Measurements from ENCODE around the gene FREM2.

FREM2 gene

GRCh38 chr13:38826182-38826813 is 139.4 kb downstream of the FREM2 start:
- Histone ChIP-seq H2AFZ (ENCODE audit: low read depth, low read length) (no peak overlapping the region), H3K9ac (ENCODE audit: low read length) (no peak overlapping the region), H4K8ac (ENCODE audit: low read length) (no peak overlapping the region), H2AK5ac (ENCODE audit: low read length, severe bottlenecking) (no peak overlapping the region), H2BK120ac (ENCODE audit: low read depth, low read length) (no peak overlapping the region), H2BK5ac (ENCODE audit: low read depth, low read length, poor library complexity, severe bottlenecking) (no peak overlapping the region), H2BK15ac (ENCODE audit: low read depth, poor library complexity, severe bottlenecking) (no peak overlapping the region), H3K23ac (ENCODE audit: low read length in 2 of 2) (no peak overlapping the region), H3K4me2 (ENCODE audit: low read length, poor library complexity, severe bottlenecking) (no peak overlapping the region), H3K36me3 (ENCODE audit: control insufficient read depth in 1 of 2, insufficient read depth in 2 of 2, low read depth in 1 of 2, low read length in 2 of 2) (no peaks in the 10 kb centered on the region), H3K27me3 (ENCODE audit: control insufficient read depth in 1 of 2, insufficient read depth in 1 of 2, low read length in 2 of 2) (no peaks in the 10 kb centered on the region), H2BK12ac (ENCODE audit: low read length in 2 of 2) (no peak overlapping the region), H3K18ac (ENCODE audit: low read depth in 1 of 2, low read length in 2 of 2) (no peak overlapping the region), H3K79me1 (replicated peaks; ENCODE audit: low read length, poor library complexity, severe bottlenecking) (no peaks in the 10 kb centered on the region), H3K27ac (ENCODE audit: low read length, poor library complexity, severe bottlenecking) (no peak overlapping the region), H3K4ac (ENCODE audit: low read depth in 1 of 2, low read length in 2 of 2) (no peak overlapping the region), H3K4me1 (ENCODE audit: control insufficient read depth, insufficient read depth, low read depth, low read length) (no peaks in the 10 kb centered on the region), H3K14ac (ENCODE audit: low read length in 2 of 2) (no peak overlapping the region), H3K4me3 (ENCODE audit: insufficient read depth in 1 of 2, low read depth in 1 of 2, low read length in 2 of 2) (no peak overlapping the region), H3K9me3 (ENCODE audit: control insufficient read depth, low read length) (no peaks in the 10 kb centered on the region), H4K91ac (ENCODE audit: low read length) (no peak overlapping the region)
- 85% methylated on average over 11 of the region's 11 CpGs for WGBS
- DNase-seq, result no peak

GRCh38 chr13:38830442-38831045 is 143.7 kb downstream of the FREM2 start:
- Histone ChIP-seq H4K91ac (ENCODE audit: low read length) (no peak overlapping the region), H3K4me3 (ENCODE audit: insufficient read depth in 1 of 2, low read depth in 1 of 2, low read length in 2 of 2) (no peak overlapping the region), H3K14ac (ENCODE audit: low read length in 2 of 2) (no peak overlapping the region), H3K27me3 (ENCODE audit: control insufficient read depth in 1 of 2, insufficient read depth in 1 of 2, low read length in 2 of 2) (no peaks in the 10 kb centered on the region), H3K36me3 (ENCODE audit: control insufficient read depth in 1 of 2, insufficient read depth in 2 of 2, low read depth in 1 of 2, low read length in 2 of 2) (no peaks in the 10 kb centered on the region), H2AFZ (ENCODE audit: low read depth, low read length) (no peak overlapping the region), H3K18ac (ENCODE audit: low read depth in 1 of 2, low read length in 2 of 2) (no peak overlapping the region), H2BK120ac (ENCODE audit: low read depth, low read length) (no peak overlapping the region), H3K9me3 (ENCODE audit: control insufficient read depth, low read length) (no peaks in the 10 kb centered on the region), H3K4me1 (ENCODE audit: control insufficient read depth, insufficient read depth, low read depth, low read length) (no peaks in the 10 kb centered on the region), H3K27ac (ENCODE audit: low read length, poor library complexity, severe bottlenecking) (no peak overlapping the region), H2BK5ac (ENCODE audit: low read depth, low read length, poor library complexity, severe bottlenecking) (no peak overlapping the region), H3K79me1 (replicated peaks; ENCODE audit: low read length, poor library complexity, severe bottlenecking) (no peaks in the 10 kb centered on the region), H2BK12ac (ENCODE audit: low read length in 2 of 2) (no peak overlapping the region), H2AK5ac (ENCODE audit: low read length, severe bottlenecking) (no peak overlapping the region), H3K4me2 (ENCODE audit: low read length, poor library complexity, severe bottlenecking) (no peak overlapping the region), H3K4ac (ENCODE audit: low read depth in 1 of 2, low read length in 2 of 2) (no peak overlapping the region), H2BK15ac (ENCODE audit: low read depth, poor library complexity, severe bottlenecking) (no peak overlapping the region), H3K23ac (ENCODE audit: low read length in 2 of 2) (no peak overlapping the region), H4K8ac (ENCODE audit: low read length) (no peak overlapping the region), H3K9ac (ENCODE audit: low read length) (no peak overlapping the region)
- DNase-seq, result no peak
- WGBS, result 89% methylated on average over 5 of the region's 8 CpGs

- H4K8ac ChIP-seq (ENCODE audit: low read length), result no peak overlapping the region
- no peak overlapping the region for H3K27ac ChIP-seq (ENCODE audit: low read length, poor library complexity, severe bottlenecking)
- H4K91ac ChIP-seq (ENCODE audit: low read length), result no peak overlapping the region
- no peak for DNase-seq
- 89% methylated on average over 1 of the region's 1 CpG for WGBS
- no peaks in the 10 kb centered on the region for H3K9me3 ChIP-seq (ENCODE audit: control insufficient read depth, low read length)
- H2BK120ac ChIP-seq (ENCODE audit: low read depth, low read length), result no peak overlapping the region
- H3K4me1 ChIP-seq (ENCODE audit: control insufficient read depth, insufficient read depth, low read depth, low read length), result no peaks in the 10 kb centered on the region
- H2AK5ac ChIP-seq (ENCODE audit: low read length, severe bottlenecking), result no peak overlapping the region
- no peak overlapping the region for H3K9ac ChIP-seq (ENCODE audit: low read length)
- no peak overlapping the region for H3K4me3 ChIP-seq (ENCODE audit: insufficient read depth in 1 of 2, low read depth in 1 of 2, low read length in 2 of 2)
- H3K18ac ChIP-seq (ENCODE audit: low read depth in 1 of 2, low read length in 2 of 2), result no peak overlapping the region
- H3K27me3 ChIP-seq (ENCODE audit: control insufficient read depth in 1 of 2, insufficient read depth in 1 of 2, low read length in 2 of 2), result no peaks in the 10 kb centered on the region
- H2BK12ac ChIP-seq (ENCODE audit: low read length in 2 of 2), result no peak overlapping the region
- no peak overlapping the region for H2AFZ ChIP-seq (ENCODE audit: low read depth, low read length)
- no peaks in the 10 kb centered on the region for H3K79me1 ChIP-seq (replicated peaks; ENCODE audit: low read length, poor library complexity, severe bottlenecking)
- H3K4ac ChIP-seq (ENCODE audit: low read depth in 1 of 2, low read length in 2 of 2), result no peak overlapping the region
- no peaks in the 10 kb centered on the region for H3K36me3 ChIP-seq (ENCODE audit: control insufficient read depth in 1 of 2, insufficient read depth in 2 of 2, low read depth in 1 of 2, low read length in 2 of 2)
- no peak overlapping the region for H3K23ac ChIP-seq (ENCODE audit: low read length in 2 of 2)
- H3K4me2 ChIP-seq (ENCODE audit: low read length, poor library complexity, severe bottlenecking), result no peak overlapping the region
- no peak overlapping the region for H3K14ac ChIP-seq (ENCODE audit: low read length in 2 of 2)
- no peak overlapping the region for H2BK15ac ChIP-seq (ENCODE audit: low read depth, poor library complexity, severe bottlenecking)
- no peak overlapping the region for H2BK5ac ChIP-seq (ENCODE audit: low read depth, low read length, poor library complexity, severe bottlenecking)
Measured at GRCh38 chr13:38844581-38844980, 157.7 kb downstream of the FREM2 start.

GRCh38 chr13:38848360-38848759 is 161.5 kb downstream of the FREM2 start:
- H3K4me2 ChIP-seq (ENCODE audit: low read length, poor library complexity, severe bottlenecking), result no peak overlapping the region
- no peak overlapping the region for H3K27ac ChIP-seq (ENCODE audit: low read length, poor library complexity, severe bottlenecking)
- no peak overlapping the region for H2BK15ac ChIP-seq (ENCODE audit: low read depth, poor library complexity, severe bottlenecking)
- no peak overlapping the region for H4K8ac ChIP-seq (ENCODE audit: low read length)
- H3K18ac ChIP-seq (ENCODE audit: low read depth in 1 of 2, low read length in 2 of 2), result no peak overlapping the region
- H4K91ac ChIP-seq (ENCODE audit: low read length), result no peak overlapping the region
- H3K23ac ChIP-seq (ENCODE audit: low read length in 2 of 2), result no peak overlapping the region
- no peaks in the 10 kb centered on the region for H3K4me1 ChIP-seq (ENCODE audit: control insufficient read depth, insufficient read depth, low read depth, low read length)
- H3K36me3 ChIP-seq (ENCODE audit: control insufficient read depth in 1 of 2, insufficient read depth in 2 of 2, low read depth in 1 of 2, low read length in 2 of 2), result no peaks in the 10 kb centered on the region
- H3K14ac ChIP-seq (ENCODE audit: low read length in 2 of 2), result no peak overlapping the region
- H3K79me1 ChIP-seq (replicated peaks; ENCODE audit: low read length, poor library complexity, severe bottlenecking), result no peaks in the 10 kb centered on the region
- H3K4ac ChIP-seq (ENCODE audit: low read depth in 1 of 2, low read length in 2 of 2), result no peak overlapping the region
- H2AK5ac ChIP-seq (ENCODE audit: low read length, severe bottlenecking), result no peak overlapping the region
- WGBS, result 89% methylated on average over 7 of the region's 7 CpGs
- H3K27me3 ChIP-seq (ENCODE audit: control insufficient read depth in 1 of 2, insufficient read depth in 1 of 2, low read length in 2 of 2), result no peaks in the 10 kb centered on the region
- H3K9me3 ChIP-seq (ENCODE audit: control insufficient read depth, low read length), result no peaks in the 10 kb centered on the region
- DNase-seq, result no peak
- no peak overlapping the region for H2BK5ac ChIP-seq (ENCODE audit: low read depth, low read length, poor library complexity, severe bottlenecking)
- no peak overlapping the region for H2AFZ ChIP-seq (ENCODE audit: low read depth, low read length)
- H3K4me3 ChIP-seq (ENCODE audit: insufficient read depth in 1 of 2, low read depth in 1 of 2, low read length in 2 of 2), result no peak overlapping the region
- no peak overlapping the region for H2BK12ac ChIP-seq (ENCODE audit: low read length in 2 of 2)
- no peak overlapping the region for H2BK120ac ChIP-seq (ENCODE audit: low read depth, low read length)
- no peak overlapping the region for H3K9ac ChIP-seq (ENCODE audit: low read length)
